ENCODE results near the gene ZNF211. TPM values are rescaled to one million over a fixed set of nuclear protein-coding genes. Genes with fewer than 3 reads are reported as not detected.

The ZNF211 gene
- total RNA-seq, 2 experiments from 2014 or later: 16.5 to 17.9 TPM

Other genes with a start within 250 kb of the ZNF211 start
- gene ZNF548, start 243.3 kb upstream of the ZNF211 start, total RNA-seq: 10 to 100 TPM; 29.1 to 31.8 TPM
- 10 to 100 TPM; 14.3 to 15.7 TPM for gene ZNF17, start 222.0 kb upstream of the ZNF211 start, total RNA-seq
- 10 to 100 TPM; 11.2 to 12.5 TPM for gene ZNF749, start 197.8 kb upstream of the ZNF211 start, total RNA-seq
- under 1 TPM; 0.15 to 0.21 TPM for gene VN1R1, start 176.0 kb upstream of the ZNF211 start, total RNA-seq
- 1 to 10 TPM; 9.0 to 9.2 TPM for gene ZNF772, start 155.6 kb upstream of the ZNF211 start, total RNA-seq
- gene ZNF419, start 145.4 kb upstream of the ZNF211 start, total RNA-seq: 10 to 100 TPM in 1 of 2 experiments, 1 to 10 TPM in 1; 9.8 to 11.4 TPM
- gene ZNF773, start 133.2 kb upstream of the ZNF211 start, total RNA-seq: 10 to 100 TPM; 10.6 to 11.0 TPM
- gene ZNF549, start 105.8 kb upstream of the ZNF211 start, total RNA-seq: 1 to 10 TPM; 9.0 to 9.1 TPM
- gene ZNF550, start 73.3 kb upstream of the ZNF211 start, total RNA-seq: 10 to 100 TPM; 12.6 to 16.0 TPM
- 1 to 10 TPM; 7.2 to 7.8 TPM for gene ZNF416, start 54.3 kb upstream of the ZNF211 start, total RNA-seq
- gene ZIK1, start 49.0 kb upstream of the ZNF211 start, total RNA-seq: 1 to 10 TPM; 8.2 to 8.4 TPM
- gene ZNF530, start 33.3 kb upstream of the ZNF211 start, total RNA-seq: 10 to 100 TPM; 10.3 to 12.1 TPM
- 10 to 100 TPM; 13.7 to 15.4 TPM for gene ZNF134, start 18.9 kb upstream of the ZNF211 start, total RNA-seq
- gene ZSCAN4, start 35.8 kb downstream of the ZNF211 start, total RNA-seq: not detected
- gene ZNF551, start 48.8 kb downstream of the ZNF211 start, total RNA-seq: 10 to 100 TPM; 13.4 to 16.2 TPM
- 1 to 10 TPM; 5.0 to 5.8 TPM for gene ZNF154, start 76.0 kb downstream of the ZNF211 start, total RNA-seq
- 10 to 100 TPM; 13.9 to 14.4 TPM for gene ZNF671, start 94.5 kb downstream of the ZNF211 start, total RNA-seq
- gene ZNF776, start 113.6 kb downstream of the ZNF211 start, total RNA-seq: 10 to 100 TPM; 16.1 to 21.4 TPM
- 10 to 100 TPM; 26.8 to 28.4 TPM for gene ZNF586, start 136.5 kb downstream of the ZNF211 start, total RNA-seq
- gene ZNF552, start 181.7 kb downstream of the ZNF211 start, total RNA-seq: 10 to 100 TPM in 1 of 2 experiments, 1 to 10 TPM in 1; 8.7 to 10.0 TPM
- gene ZNF587B, start 197.1 kb downstream of the ZNF211 start, total RNA-seq: 10 to 100 TPM; 16.2 to 18.4 TPM
- 10 to 100 TPM; 35.3 to 35.6 TPM for gene ZNF587, start 216.7 kb downstream of the ZNF211 start, total RNA-seq